ENCODE data around the gene FBXL3. TPM values are rescaled to one million over a fixed set of nuclear protein-coding genes. Genes with fewer than 3 reads are reported as not detected.

FBXL3 gene
- total and polyA plus RNA-seq, 8 donors: 12.7 to 91.4 (median 19.0) TPM

DNA sequence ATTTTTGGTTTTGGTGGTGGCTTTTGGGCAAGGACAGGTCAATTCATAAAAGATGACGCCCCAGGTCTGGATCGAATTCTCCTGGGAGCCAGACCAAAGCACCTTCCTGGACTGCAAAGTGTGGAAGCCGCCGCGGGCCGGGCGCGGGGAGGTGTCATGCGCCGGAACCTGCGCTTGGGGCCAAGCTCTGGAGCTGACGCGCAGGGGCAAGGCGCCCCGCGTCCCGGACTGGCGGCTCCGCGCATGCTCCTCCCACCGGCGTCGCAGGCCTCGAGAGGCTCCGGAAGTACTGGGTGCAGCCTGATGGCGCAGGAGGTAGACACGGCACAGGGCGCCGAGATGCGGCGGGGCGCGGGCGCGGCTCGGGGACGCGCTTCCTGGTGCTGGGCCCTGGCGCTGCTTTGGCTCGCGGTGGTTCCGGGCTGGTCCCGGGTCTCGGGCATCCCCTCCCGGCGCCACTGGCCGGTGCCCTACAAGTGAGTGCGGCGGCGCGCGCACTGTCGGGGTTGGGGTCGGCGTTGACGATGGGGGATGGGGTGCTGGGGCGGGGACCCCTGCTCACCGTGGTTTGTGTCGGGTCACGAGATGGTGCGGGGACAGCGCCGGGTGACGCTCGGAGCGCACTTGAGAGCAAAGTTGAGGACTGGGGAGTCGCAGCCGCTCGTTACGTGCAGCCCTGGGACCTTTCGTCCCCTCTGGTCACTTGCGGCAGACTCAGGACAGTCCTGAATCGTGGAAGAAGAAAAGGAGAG lies 35.0 kb downstream of the FBXL3 start, which contains the start of gene CLN5:
TSS of gene CLN5 (plus strand) at position 286 of the 752 bp plus-strand sequence. CDS start at position 304, 18 bp downstream.
- TF ChIP-seq, protein P1, sequence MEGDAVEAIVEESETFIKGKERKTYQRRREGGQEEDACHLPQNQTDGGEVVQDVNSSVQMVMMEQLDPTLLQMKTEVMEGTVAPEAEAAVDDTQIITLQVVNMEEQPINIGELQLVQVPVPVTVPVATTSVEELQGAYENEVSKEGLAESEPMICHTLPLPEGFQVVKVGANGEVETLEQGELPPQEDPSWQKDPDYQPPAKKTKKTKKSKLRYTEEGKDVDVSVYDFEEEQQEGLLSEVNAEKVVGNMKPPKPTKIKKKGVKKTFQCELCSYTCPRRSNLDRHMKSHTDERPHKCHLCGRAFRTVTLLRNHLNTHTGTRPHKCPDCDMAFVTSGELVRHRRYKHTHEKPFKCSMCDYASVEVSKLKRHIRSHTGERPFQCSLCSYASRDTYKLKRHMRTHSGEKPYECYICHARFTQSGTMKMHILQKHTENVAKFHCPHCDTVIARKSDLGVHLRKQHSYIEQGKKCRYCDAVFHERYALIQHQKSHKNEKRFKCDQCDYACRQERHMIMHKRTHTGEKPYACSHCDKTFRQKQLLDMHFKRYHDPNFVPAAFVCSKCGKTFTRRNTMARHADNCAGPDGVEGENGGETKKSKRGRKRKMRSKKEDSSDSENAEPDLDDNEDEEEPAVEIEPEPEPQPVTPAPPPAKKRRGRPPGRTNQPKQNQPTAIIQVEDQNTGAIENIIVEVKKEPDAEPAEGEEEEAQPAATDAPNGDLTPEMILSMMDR (IDR thresholded peaks at IDR 0.05): peak in 1 of 7 experiments; percentile 21
- TF ChIP-seq EP300 (IDR thresholded peaks at IDR 0.05) (peak; percentile 20), POLR2AphosphoS5 (IDR thresholded peaks at IDR 0.05) (peak; percentile 98 to 99 (median 99)), POLR2A (IDR thresholded peaks at IDR 0.05) (peak in 1 of 4 donors; percentile 88)
- Histone ChIP-seq H3K27ac (peak within 1 kb of the TSS; percentile 90 to 97 (median 91)), H3K27me3 (no peaks in the 10 kb centered on the region), H3K9me3 (no peaks in the 10 kb centered on the region), H3K36me3 (peaks cover 6 to 18% (median 16%) of the 10 kb centered on the region in 4 donors), H3K4me3 (peak within 1 kb of the TSS; percentile 57 to 88 (median 76)), H3K4me1 (peaks cover 15 to 32% (median 23%) of the 10 kb centered on the region in 4 donors)
- peak; percentile 96 to 98 for DNase-seq
- intact Hi-C loops (cut with DNase I; ENCODE audit: low total_unique reads): no loop called here
- WGBS, 5 donors: 0 to 1% (median 0%) methylated on average over 19 to 73 of the region's 73 CpGs

DNA sequence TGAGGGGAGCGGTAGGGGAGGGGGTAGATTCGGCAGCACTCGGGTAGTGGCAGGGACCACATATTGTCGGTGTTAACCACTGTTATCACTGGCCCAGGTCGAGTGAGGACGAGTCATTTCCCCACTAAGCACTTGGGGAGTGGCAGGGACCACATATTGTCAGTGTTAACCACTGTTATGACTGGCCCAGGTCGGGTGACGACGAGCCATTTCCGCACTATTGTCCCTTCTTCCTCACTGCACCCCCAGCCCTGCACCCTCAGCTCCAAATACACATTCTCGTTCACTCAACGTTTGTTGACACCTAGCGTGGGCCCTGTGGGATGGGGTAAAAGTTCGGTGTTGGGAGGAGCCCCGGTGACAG lies 35.5 kb downstream of the FBXL3 start:
- TF ChIP-seq POLR2AphosphoS5 (IDR thresholded peaks at IDR 0.05): no peak
- no peak for TF ChIP-seq EP300 (IDR thresholded peaks at IDR 0.05)
- TF ChIP-seq POLR2A (IDR thresholded peaks at IDR 0.05): no peak
- TF ChIP-seq, protein P1 (IDR thresholded peaks at IDR 0.05): no peak
- WGBS, 5 donors: 27 to 33% (median 30%) methylated on average over 15 of the region's 15 CpGs
- H3K27me3 ChIP-seq: no peaks in the 10 kb centered on the region
- H3K9me3 ChIP-seq: no peaks in the 10 kb centered on the region
- intact Hi-C loops (cut with DNase I; ENCODE audit: low total_unique reads): no loop called here
- peak overlapping the region; percentile 57 to 88 (median 76) for H3K4me3 ChIP-seq
- H3K4me1 ChIP-seq: peaks cover 15 to 32% (median 23%) of the 10 kb centered on the region in 4 donors
- peak; percentile 42 to 72 for DNase-seq
- H3K27ac ChIP-seq: peak overlapping the region; percentile 90 to 97 (median 91)
- H3K36me3 ChIP-seq: peaks cover under 1 to 12% (median 11%) of the 10 kb centered on the region in 4 donors

DNA sequence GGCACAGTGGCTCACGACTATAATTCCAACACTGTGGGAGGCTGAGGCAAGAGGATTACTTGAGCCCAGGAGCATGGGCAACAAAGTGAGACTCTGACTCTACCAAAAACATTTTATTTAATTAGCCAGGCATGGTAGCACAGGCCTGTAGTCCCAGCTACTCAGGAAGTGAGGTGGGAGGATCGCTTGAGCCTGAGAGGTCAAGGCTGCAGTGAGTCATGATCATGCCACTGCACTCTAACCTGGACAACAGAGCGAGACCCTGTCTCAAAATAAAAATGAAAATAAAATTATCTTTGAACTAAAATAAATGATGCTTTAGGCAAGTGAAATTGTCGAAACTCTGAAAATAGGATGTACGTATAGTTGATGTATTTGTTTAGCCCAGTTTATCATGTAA lies 43.3 kb downstream of the FBXL3 start:
- H3K4me1 ChIP-seq: peaks cover 6 to 10% (median 9%) of the 10 kb centered on the region in 4 donors
- peaks cover 0 to 30% (median 4%) of the 10 kb centered on the region in 3 donors for H3K27me3 ChIP-seq
- intact Hi-C loops (cut with DNase I; ENCODE audit: low total_unique reads): no loop called here
- H3K9me3 ChIP-seq: no peaks in the 10 kb centered on the region
- no peak overlapping the region for H3K27ac ChIP-seq
- no peak overlapping the region for H3K4me3 ChIP-seq
- no peaks in the 10 kb centered on the region for H3K36me3 ChIP-seq
- no peak for TF ChIP-seq POLR2AphosphoS5 (IDR thresholded peaks at IDR 0.05)
- no peak for TF ChIP-seq EP300 (IDR thresholded peaks at IDR 0.05)
- TF ChIP-seq POLR2A (IDR thresholded peaks at IDR 0.05): no peak
- TF ChIP-seq, protein P1 (IDR thresholded peaks at IDR 0.05): no peak
- DNase-seq: no peak
- WGBS, 5 donors: 68 to 84% (median 76%) methylated on average over 5 of the region's 5 CpGs

DNA sequence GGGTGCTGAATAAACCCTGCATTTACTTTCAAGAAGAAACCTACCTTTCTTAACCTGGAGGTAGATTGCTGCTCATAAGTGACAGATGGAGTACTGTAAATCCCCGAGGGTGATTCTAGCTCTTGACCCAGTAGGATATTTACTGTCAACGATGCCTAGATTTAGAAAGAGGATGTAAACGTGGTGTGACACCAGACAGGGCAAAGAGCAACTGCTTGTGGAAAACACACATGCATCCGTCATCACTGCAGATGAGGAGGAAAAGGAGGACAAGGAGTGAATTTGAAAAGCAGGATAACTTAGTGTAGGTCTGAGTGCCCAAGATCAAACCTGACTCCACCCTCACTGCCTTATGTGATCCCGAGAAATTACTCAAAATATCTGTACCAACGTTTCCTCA lies 44.9 kb downstream of the FBXL3 start:
- no peak overlapping the region for H3K27ac ChIP-seq
- no peaks in the 10 kb centered on the region for H3K36me3 ChIP-seq
- intact Hi-C loops (cut with DNase I; ENCODE audit: low total_unique reads): no loop called here
- no peaks in the 10 kb centered on the region for H3K9me3 ChIP-seq
- TF ChIP-seq POLR2AphosphoS5 (IDR thresholded peaks at IDR 0.05) (no peak), EP300 (IDR thresholded peaks at IDR 0.05) (no peak), POLR2A (IDR thresholded peaks at IDR 0.05) (no peak)
- TF ChIP-seq, protein P1 (IDR thresholded peaks at IDR 0.05): no peak
- H3K4me1 ChIP-seq: peaks cover 6 to 10% (median 9%) of the 10 kb centered on the region in 4 donors
- peaks cover 0 to 30% (median 4%) of the 10 kb centered on the region in 3 donors for H3K27me3 ChIP-seq
- H3K4me3 ChIP-seq: no peak overlapping the region
- 54 to 60% (median 57%) methylated on average over 6 of the region's 6 CpGs for WGBS, 5 donors
- DNase-seq: no peak
